Smooth muscle cell (in vitro differentiated cells): ENCODE measurements around the gene NDUFA3. TPM values are rescaled to one million over a fixed set of nuclear protein-coding genes. Genes with fewer than 3 reads are reported as not detected.

Experiments used
- DNase-seq: peaks from one replicate; lab custom pipeline; 2025; ENCODE audit not compliant: unreplicated experiment; lab: John Stamatoyannopoulos, UW
- H2AFZ ChIP-seq: fragments of 200-600 bp; sonication (generic); 2 replicates; pipeline ENCODE4 v1.6.0; 2016; ENCODE audit warnings: antibody characterized with exemption, low read depth, mild to moderate bottlenecking
- H3F3A ChIP-seq: fragments of 200-600 bp; sonication (generic); 2 replicates; pipeline ENCODE4 v1.6.0; 2017; ENCODE audit warnings: antibody characterized with exemption, low read depth
- H3K27ac ChIP-seq: fragments of 200-600 bp; sonication (generic); 2 replicates; pipeline ENCODE4 v1.5.1; 2016; ENCODE audit warnings: low read depth, mild to moderate bottlenecking
- H3K27me3 ChIP-seq: fragments of 200-600 bp; sonication (generic); 2 replicates; pipeline ENCODE4 v1.6.1; 2016; ENCODE audit warnings: low read depth, mild to moderate bottlenecking
- H3K36me3 ChIP-seq: fragments of 200-600 bp; sonication (generic); 2 replicates; pipeline ENCODE4 v1.5.1; 2016; ENCODE audit warnings: low read depth
- H3K4me1 ChIP-seq: fragments of 200-600 bp; sonication (generic); 2 replicates; pipeline ENCODE4 v1.5.1; 2016; ENCODE audit warnings: low read depth
- H3K4me2 ChIP-seq: fragments of 200-600 bp; sonication (generic); 2 replicates; pipeline ENCODE4 v1.6.0; 2016; ENCODE audit warnings: mild to moderate bottlenecking
- H3K4me3 ChIP-seq: fragments of 200-600 bp; sonication (generic); 2 replicates; pipeline ENCODE4 v1.5.1; 2016; ENCODE audit warnings: mild to moderate bottlenecking
- H3K79me2 ChIP-seq: fragments of 200-600 bp; sonication (generic); 2 replicates; pipeline ENCODE4 v1.6.0; 2016; ENCODE audit warnings: low read depth, mild to moderate bottlenecking
- H3K9ac ChIP-seq: fragments of 200-600 bp; sonication (generic); 2 replicates; pipeline ENCODE4 v1.6.0; 2016; ENCODE audit warnings: low read depth
- H3K9me3 ChIP-seq: fragments of 200-600 bp; sonication (generic); replicated peaks from 2 replicates; pipeline ENCODE4 v1.5.1; 2016; ENCODE audit warnings: low read depth
- H4K20me1 ChIP-seq: fragments of 200-600 bp; sonication (generic); 2 replicates; pipeline ENCODE4 v1.6.0; 2016; ENCODE audit warnings: low read depth
- CTCF ChIP-seq: fragments of 200-600 bp; sonication (generic); IDR thresholded peaks from 2 replicates; pipeline ENCODE4 v1.5.1; 2017; ENCODE audit warnings: borderline replicate concordance, mild to moderate bottlenecking, antibody characterized with exemption; ENCODE audit not compliant: insufficient read depth, poor library complexity, severe bottlenecking
- WGBS: methylation state at CpG from one replicate; pipeline ENCODE4 v1.1.7; 2016; ENCODE audit warnings: low lambda C conversion rate; 5-methylcytosine and 5-hydroxymethylcytosine counted together
- polyA plus RNA-seq: library from polyadenylated mRNA; unstranded; fragments of >200 nt; fragmentation: Nextera tagmentation; extraction: Ambion mirVana; gene quantifications from 2 replicates; pipeline ENCODE4 v1.2.1, GENCODE V29; 2016
- total RNA-seq: library from RNA; depleted of rRNA; stranded (reverse); fragments of >200 nt; gene quantifications from 2 replicates; pipeline ENCODE4 v1.2.3, GENCODE V29; 2014

The NDUFA3 gene
- total and polyA plus RNA-seq, 2 experiments from 2014 or later = 29.8 to 249 TPM

GRCh38 chr19:54133312-54133956, 30.8 kb downstream of the NDUFA3 start:
- no peaks in the 10 kb centered on the region for H3K36me3 ChIP-seq
- no peaks in the 10 kb centered on the region for H3F3A ChIP-seq
- H3K9me3 ChIP-seq = no peaks in the 10 kb centered on the region
- H3K27ac ChIP-seq = no peak overlapping the region
- no peak overlapping the region for H3K9ac ChIP-seq
- H3K4me3 ChIP-seq = no peak overlapping the region
- peaks cover 5% of the 10 kb centered on the region for H4K20me1 ChIP-seq
- WGBS = 98% methylated on average over 8 of the region's 10 CpGs
- no peak for TF ChIP-seq CTCF
- H2AFZ ChIP-seq = no peak overlapping the region
- H3K4me1 ChIP-seq = no peaks in the 10 kb centered on the region
- peaks cover 8% of the 10 kb centered on the region for H3K79me2 ChIP-seq
- DNase-seq = peak; percentile 60
- no peak overlapping the region for H3K4me2 ChIP-seq
- H3K27me3 ChIP-seq = no peaks in the 10 kb centered on the region

- 61% methylated on average over 2 of the region's 2 CpGs for WGBS
- peaks cover 12% of the 10 kb centered on the region for H4K20me1 ChIP-seq
- TF ChIP-seq CTCF = no peak
- H3K9ac ChIP-seq = no peak overlapping the region
- no peaks in the 10 kb centered on the region for H3K9me3 ChIP-seq
- no peak overlapping the region for H3K4me2 ChIP-seq
- H2AFZ ChIP-seq = no peak overlapping the region
- no peak overlapping the region for H3K27ac ChIP-seq
- H3K4me3 ChIP-seq = no peak overlapping the region
- H3K4me1 ChIP-seq = peaks cover 6% of the 10 kb centered on the region
- H3K27me3 ChIP-seq = no peaks in the 10 kb centered on the region
- peaks cover 15% of the 10 kb centered on the region for H3K79me2 ChIP-seq
- H3F3A ChIP-seq = no peaks in the 10 kb centered on the region
- no peak for DNase-seq
- no peaks in the 10 kb centered on the region for H3K36me3 ChIP-seq
These were observed 31.4 kb downstream of the NDUFA3 start for GRCh38 chr19:54133957-54134590.

GRCh38 chr19:54136086-54136863, 33.6 kb downstream of the NDUFA3 start:
- Histone ChIP-seq H3F3A (no peaks in the 10 kb centered on the region), H3K27me3 (no peaks in the 10 kb centered on the region), H3K27ac (peak overlapping the region; percentile 18), H3K4me1 (peaks cover 12% of the 10 kb centered on the region), H3K36me3 (no peaks in the 10 kb centered on the region), H2AFZ (peak overlapping the region; percentile 10), H3K9ac (peak overlapping the region; percentile 1), H3K9me3 (no peaks in the 10 kb centered on the region), H3K79me2 (peaks cover 37% of the 10 kb centered on the region), H3K4me2 (peak overlapping the region; percentile 83), H3K4me3 (peak overlapping the region; percentile 55), H4K20me1 (peaks cover 34% of the 10 kb centered on the region)
- no peak for DNase-seq
- TF ChIP-seq CTCF = no peak
- WGBS = 3% methylated on average over 30 of the region's 30 CpGs
